HEK293 (cell line): ENCODE results near the gene SCAMP3.

Source experiments
- TCF7L2 ChIP-seq: IDR thresholded peaks from 2 replicates; pipeline ENCODE4 v1.6.1; 2011; ENCODE audit warnings: low read depth, mild to moderate bottlenecking, inconsistent platforms, low read length, moderate library complexity, borderline replicate concordance
- ZFP3 ChIP-seq: fragments of 450-650 bp; formaldehyde crosslinking; IDR thresholded peaks from 2 replicates; pipeline ENCODE4 v1.5.1; 2016; ENCODE audit warnings: low read depth, missing biosample characterization, missing genetic modification characterization
- ZFP41 ChIP-seq: fragments of 450-650 bp; formaldehyde crosslinking; IDR thresholded peaks from 2 replicates; pipeline ENCODE4 v1.5.1; 2016; ENCODE audit warnings: missing biosample characterization, missing genetic modification characterization, borderline replicate concordance
- ZNF274 ChIP-seq, 2 experiments: fragments of 200-500 bp in 1 of 2; fragments of 450-650 bp in 1 of 2; sonication (Bioruptor generic) in 1 of 2; formaldehyde crosslinking in 1 of 2; IDR thresholded peaks; 2 replicates each; pipeline versions ENCODE4 v1.5.1 to v1.6.1; 2014 to 2016; ENCODE audit warnings: borderline replicate concordance in 1 of 2, inconsistent platforms in 1 of 2, low read length in 1 of 2, missing biosample characterization in 1 of 2, missing genetic modification characterization in 1 of 2
- ZNF514 ChIP-seq: fragments of 450-650 bp; formaldehyde crosslinking; IDR thresholded peaks from 2 replicates; pipeline ENCODE4 v1.5.1; 2016; ENCODE audit warnings: missing biosample characterization, missing genetic modification characterization
- ZNF785 ChIP-seq: fragments of 450-650 bp; formaldehyde crosslinking; IDR thresholded peaks from 2 replicates; pipeline ENCODE4 v1.5.1; 2016; ENCODE audit warnings: missing biosample characterization, missing genetic modification characterization
- ZNF830 ChIP-seq: fragments of 450-650 bp; IDR thresholded peaks from 2 replicates; pipeline ENCODE4 v1.5.0; 2018; ENCODE audit warnings: missing biosample characterization, missing genetic modification characterization, low read depth, mild to moderate bottlenecking, moderate library complexity
- ZSCAN23 ChIP-seq: fragments of 450-650 bp; formaldehyde crosslinking; IDR thresholded peaks from 2 replicates; pipeline ENCODE4 v1.5.1; 2016; ENCODE audit warnings: missing biosample characterization, missing genetic modification characterization
- ZSCAN5A ChIP-seq: fragments of 450-650 bp; formaldehyde crosslinking; IDR thresholded peaks from 2 replicates; pipeline ENCODE4 v1.5.1; 2016; ENCODE audit warnings: missing biosample characterization, missing genetic modification characterization
- TF ChIP-seq, protein P1 (sequence below): fragments of 450-650 bp; formaldehyde crosslinking; IDR thresholded peaks from 2 replicates; pipeline ENCODE4 v1.5.1; 2017; ENCODE audit warnings: missing biosample characterization, missing genetic modification characterization
- TF ChIP-seq, protein P2 (sequence below): fragments of 450-650 bp; formaldehyde crosslinking; IDR thresholded peaks from 2 replicates; pipeline ENCODE4 v1.5.1; 2016; ENCODE audit warnings: missing biosample characterization, missing genetic modification characterization
- TF ChIP-seq, protein P3 (sequence below): fragments of 450-650 bp; formaldehyde crosslinking; conservative IDR thresholded peaks from 2 replicates; pipeline ENCODE4 v1.5.1; 2016; ENCODE audit warnings: low read depth, missing biosample characterization, missing genetic modification characterization
- TF ChIP-seq, protein P4 (sequence below): fragments of 450-650 bp; formaldehyde crosslinking; IDR thresholded peaks from 2 replicates; pipeline ENCODE4 v1.5.1; 2017; ENCODE audit warnings: missing biosample characterization, mild to moderate bottlenecking, missing genetic modification characterization, moderate library complexity

DNA sequence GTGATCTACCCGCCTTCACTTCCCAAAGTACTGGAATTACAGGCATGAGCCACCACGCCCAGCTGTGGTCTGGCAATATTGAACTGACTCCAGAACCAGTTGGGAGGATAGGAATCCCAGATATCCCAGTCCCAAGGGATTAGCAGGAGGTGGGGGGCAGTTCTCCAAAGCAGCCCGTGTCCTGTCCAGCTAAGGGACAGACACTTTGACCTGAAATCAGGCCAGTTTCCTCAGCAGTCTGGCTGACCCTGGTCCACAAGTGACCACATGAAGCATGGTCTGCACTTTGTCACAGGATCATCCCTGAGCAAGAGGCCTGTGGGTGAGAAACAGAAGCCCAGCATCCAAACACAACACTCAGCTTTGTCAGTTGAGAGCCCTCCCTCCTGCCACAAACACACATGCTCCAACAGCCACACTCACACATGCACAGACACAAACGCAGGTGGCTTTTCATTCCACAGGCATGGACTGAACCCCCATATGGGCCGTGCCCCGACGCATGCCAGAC is 43.8 kb upstream of the SCAMP3 start:
- TF ChIP-seq, protein P1, sequence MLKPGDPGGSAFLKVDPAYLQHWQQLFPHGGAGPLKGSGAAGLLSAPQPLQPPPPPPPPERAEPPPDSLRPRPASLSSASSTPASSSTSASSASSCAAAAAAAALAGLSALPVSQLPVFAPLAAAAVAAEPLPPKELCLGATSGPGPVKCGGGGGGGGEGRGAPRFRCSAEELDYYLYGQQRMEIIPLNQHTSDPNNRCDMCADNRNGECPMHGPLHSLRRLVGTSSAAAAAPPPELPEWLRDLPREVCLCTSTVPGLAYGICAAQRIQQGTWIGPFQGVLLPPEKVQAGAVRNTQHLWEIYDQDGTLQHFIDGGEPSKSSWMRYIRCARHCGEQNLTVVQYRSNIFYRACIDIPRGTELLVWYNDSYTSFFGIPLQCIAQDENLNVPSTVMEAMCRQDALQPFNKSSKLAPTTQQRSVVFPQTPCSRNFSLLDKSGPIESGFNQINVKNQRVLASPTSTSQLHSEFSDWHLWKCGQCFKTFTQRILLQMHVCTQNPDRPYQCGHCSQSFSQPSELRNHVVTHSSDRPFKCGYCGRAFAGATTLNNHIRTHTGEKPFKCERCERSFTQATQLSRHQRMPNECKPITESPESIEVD (tag by site-specific recombination): no peak
- TF ChIP-seq, protein P2, sequence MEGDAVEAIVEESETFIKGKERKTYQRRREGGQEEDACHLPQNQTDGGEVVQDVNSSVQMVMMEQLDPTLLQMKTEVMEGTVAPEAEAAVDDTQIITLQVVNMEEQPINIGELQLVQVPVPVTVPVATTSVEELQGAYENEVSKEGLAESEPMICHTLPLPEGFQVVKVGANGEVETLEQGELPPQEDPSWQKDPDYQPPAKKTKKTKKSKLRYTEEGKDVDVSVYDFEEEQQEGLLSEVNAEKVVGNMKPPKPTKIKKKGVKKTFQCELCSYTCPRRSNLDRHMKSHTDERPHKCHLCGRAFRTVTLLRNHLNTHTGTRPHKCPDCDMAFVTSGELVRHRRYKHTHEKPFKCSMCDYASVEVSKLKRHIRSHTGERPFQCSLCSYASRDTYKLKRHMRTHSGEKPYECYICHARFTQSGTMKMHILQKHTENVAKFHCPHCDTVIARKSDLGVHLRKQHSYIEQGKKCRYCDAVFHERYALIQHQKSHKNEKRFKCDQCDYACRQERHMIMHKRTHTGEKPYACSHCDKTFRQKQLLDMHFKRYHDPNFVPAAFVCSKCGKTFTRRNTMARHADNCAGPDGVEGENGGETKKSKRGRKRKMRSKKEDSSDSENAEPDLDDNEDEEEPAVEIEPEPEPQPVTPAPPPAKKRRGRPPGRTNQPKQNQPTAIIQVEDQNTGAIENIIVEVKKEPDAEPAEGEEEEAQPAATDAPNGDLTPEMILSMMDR (tag by site-specific recombination): no peak
- no peak for TF ChIP-seq ZNF514 (tag by site-specific recombination)
- no peak for TF ChIP-seq ZNF830 (tag by site-specific recombination)
- TF ChIP-seq ZSCAN23 (tag by site-specific recombination): no peak
- TF ChIP-seq ZFP3 (tag by site-specific recombination): no peak
- no peak for TF ChIP-seq TCF7L2
- TF ChIP-seq ZSCAN5A (tag by site-specific recombination): no peak
- no peak for TF ChIP-seq ZNF785 (tag by site-specific recombination)
- no peak for TF ChIP-seq ZFP41 (tag by site-specific recombination)
- TF ChIP-seq, protein P3, sequence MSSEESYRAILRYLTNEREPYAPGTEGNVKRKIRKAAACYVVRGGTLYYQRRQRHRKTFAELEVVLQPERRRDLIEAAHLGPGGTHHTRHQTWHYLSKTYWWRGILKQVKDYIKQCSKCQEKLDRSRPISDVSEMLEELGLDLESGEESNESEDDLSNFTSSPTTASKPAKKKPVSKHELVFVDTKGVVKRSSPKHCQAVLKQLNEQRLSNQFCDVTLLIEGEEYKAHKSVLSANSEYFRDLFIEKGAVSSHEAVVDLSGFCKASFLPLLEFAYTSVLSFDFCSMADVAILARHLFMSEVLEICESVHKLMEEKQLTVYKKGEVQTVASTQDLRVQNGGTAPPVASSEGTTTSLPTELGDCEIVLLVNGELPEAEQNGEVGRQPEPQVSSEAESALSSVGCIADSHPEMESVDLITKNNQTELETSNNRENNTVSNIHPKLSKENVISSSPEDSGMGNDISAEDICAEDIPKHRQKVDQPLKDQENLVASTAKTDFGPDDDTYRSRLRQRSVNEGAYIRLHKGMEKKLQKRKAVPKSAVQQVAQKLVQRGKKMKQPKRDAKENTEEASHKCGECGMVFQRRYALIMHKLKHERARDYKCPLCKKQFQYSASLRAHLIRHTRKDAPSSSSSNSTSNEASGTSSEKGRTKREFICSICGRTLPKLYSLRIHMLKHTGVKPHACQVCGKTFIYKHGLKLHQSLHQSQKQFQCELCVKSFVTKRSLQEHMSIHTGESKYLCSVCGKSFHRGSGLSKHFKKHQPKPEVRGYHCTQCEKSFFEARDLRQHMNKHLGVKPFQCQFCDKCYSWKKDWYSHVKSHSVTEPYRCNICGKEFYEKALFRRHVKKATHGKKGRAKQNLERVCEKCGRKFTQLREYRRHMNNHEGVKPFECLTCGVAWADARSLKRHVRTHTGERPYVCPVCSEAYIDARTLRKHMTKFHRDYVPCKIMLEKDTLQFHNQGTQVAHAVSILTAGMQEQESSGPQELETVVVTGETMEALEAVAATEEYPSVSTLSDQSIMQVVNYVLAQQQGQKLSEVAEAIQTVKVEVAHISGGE: no peak
- TF ChIP-seq ZNF274 (IDR thresholded peaks at IDR 0.05; ENCODE audit: low read length): no peak
- TF ChIP-seq ZNF274 (tag by site-specific recombination; IDR thresholded peaks at IDR 0.05; ENCODE audit: borderline replicate concordance): no peak
- TF ChIP-seq, protein P4, sequence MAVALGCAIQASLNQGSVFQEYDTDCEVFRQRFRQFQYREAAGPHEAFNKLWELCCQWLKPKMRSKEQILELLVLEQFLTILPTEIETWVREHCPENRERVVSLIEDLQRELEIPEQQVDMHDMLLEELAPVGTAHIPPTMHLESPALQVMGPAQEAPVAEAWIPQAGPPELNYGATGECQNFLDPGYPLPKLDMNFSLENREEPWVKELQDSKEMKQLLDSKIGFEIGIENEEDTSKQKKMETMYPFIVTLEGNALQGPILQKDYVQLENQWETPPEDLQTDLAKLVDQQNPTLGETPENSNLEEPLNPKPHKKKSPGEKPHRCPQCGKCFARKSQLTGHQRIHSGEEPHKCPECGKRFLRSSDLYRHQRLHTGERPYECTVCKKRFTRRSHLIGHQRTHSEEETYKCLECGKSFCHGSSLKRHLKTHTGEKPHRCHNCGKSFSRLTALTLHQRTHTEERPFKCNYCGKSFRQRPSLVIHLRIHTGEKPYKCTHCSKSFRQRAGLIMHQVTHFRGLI: no peak
